Stimulated activated naive CD8-positive, alpha-beta T cell treated with anti-CD3 and anti-CD28 coated beads, Interleukin-15, Interleukin-2, amounts not matched to agents 100 ng/mL and 50 ng/mL, for 24 hours (primary cell): Measurements from ENCODE around the gene TBX19.
A peak's percentile ranks its signal among the peaks of the same experiment; 100 is the strongest.

Experiments
- H3K27ac Mint-ChIP-seq: one replicate; pipeline ENCODE4 v1.8.0; 2021; ENCODE audit warnings: mild to moderate bottlenecking, mixed read lengths
- H3K27me3 Mint-ChIP-seq: one replicate; pipeline ENCODE4 v1.8.0; 2021; ENCODE audit warnings: mixed read lengths
- H3K36me3 Mint-ChIP-seq: one replicate; pipeline ENCODE4 v1.8.0; 2021; ENCODE audit warnings: low read depth, mixed read lengths
- H3K4me1 Mint-ChIP-seq: one replicate; pipeline ENCODE4 v1.8.0; 2021; ENCODE audit warnings: low read depth, mixed read lengths
- H3K4me3 Mint-ChIP-seq: one replicate; pipeline ENCODE4 v1.8.0; 2021; ENCODE audit warnings: mild to moderate bottlenecking, mixed read lengths
- H3K9me3 Mint-ChIP-seq: one replicate; pipeline ENCODE4 v1.8.0; 2021; ENCODE audit warnings: mixed read lengths

Gene TBX19

GRCh38 chr1:168295411-168296114 lies 14.9 kb downstream of the TBX19 start:
- H3K27ac Mint-ChIP-seq = no peak overlapping the region
- H3K4me3 Mint-ChIP-seq = no peak overlapping the region
- no peaks in the 10 kb centered on the region for H3K4me1 Mint-ChIP-seq
- H3K36me3 Mint-ChIP-seq = peaks cover 3% of the 10 kb centered on the region
- no peaks in the 10 kb centered on the region for H3K9me3 Mint-ChIP-seq
- no peaks in the 10 kb centered on the region for H3K27me3 Mint-ChIP-seq

GRCh38 chr1:168297019-168297730 lies 16.5 kb downstream of the TBX19 start:
- H3K4me3 Mint-ChIP-seq = no peak overlapping the region
- H3K36me3 Mint-ChIP-seq = peaks cover 3% of the 10 kb centered on the region
- H3K27me3 Mint-ChIP-seq = no peaks in the 10 kb centered on the region
- H3K4me1 Mint-ChIP-seq = no peaks in the 10 kb centered on the region
- H3K9me3 Mint-ChIP-seq = no peaks in the 10 kb centered on the region
- no peak overlapping the region for H3K27ac Mint-ChIP-seq

- H3K36me3 Mint-ChIP-seq = peaks cover 3% of the 10 kb centered on the region
- no peak overlapping the region for H3K4me3 Mint-ChIP-seq
- no peak overlapping the region for H3K27ac Mint-ChIP-seq
- no peaks in the 10 kb centered on the region for H3K4me1 Mint-ChIP-seq
- no peaks in the 10 kb centered on the region for H3K9me3 Mint-ChIP-seq
- H3K27me3 Mint-ChIP-seq = no peaks in the 10 kb centered on the region
These were observed 17.8 kb downstream of the TBX19 start for GRCh38 chr1:168298446-168298845.

- peaks cover 5% of the 10 kb centered on the region for H3K36me3 Mint-ChIP-seq
- H3K27me3 Mint-ChIP-seq = no peaks in the 10 kb centered on the region
- H3K4me3 Mint-ChIP-seq = no peak overlapping the region
- H3K27ac Mint-ChIP-seq = no peak overlapping the region
- no peaks in the 10 kb centered on the region for H3K9me3 Mint-ChIP-seq
- H3K4me1 Mint-ChIP-seq = no peaks in the 10 kb centered on the region
These were observed 19.9 kb downstream of the TBX19 start for GRCh38 chr1:168300626-168301025.

- Mint-ChIP-seq H3K9me3 (no peaks in the 10 kb centered on the region), H3K4me1 (no peaks in the 10 kb centered on the region), H3K27me3 (no peaks in the 10 kb centered on the region), H3K36me3 (peaks cover 7% of the 10 kb centered on the region), H3K4me3 (no peak overlapping the region), H3K27ac (no peak overlapping the region)
These were observed 21.1 kb downstream of the TBX19 start for GRCh38 chr1:168301664-168302320.

- Mint-ChIP-seq H3K27me3 (no peaks in the 10 kb centered on the region), H3K4me3 (no peak overlapping the region), H3K27ac (no peak overlapping the region), H3K36me3 (peaks cover 5% of the 10 kb centered on the region), H3K4me1 (no peaks in the 10 kb centered on the region), H3K9me3 (no peaks in the 10 kb centered on the region)
These were observed 23.3 kb downstream of the TBX19 start for GRCh38 chr1:168303716-168304540.

- Mint-ChIP-seq H3K9me3 (no peaks in the 10 kb centered on the region), H3K4me1 (no peaks in the 10 kb centered on the region), H3K27ac (no peak overlapping the region), H3K36me3 (peaks cover 5% of the 10 kb centered on the region), H3K4me3 (no peak overlapping the region), H3K27me3 (no peaks in the 10 kb centered on the region)
These were observed 24.2 kb downstream of the TBX19 start for GRCh38 chr1:168304865-168305264.

GRCh38 chr1:168312718-168313604 lies 32.3 kb downstream of the TBX19 start:
- peak overlapping the region; percentile 61 for H3K27ac Mint-ChIP-seq
- H3K4me3 Mint-ChIP-seq = no peak overlapping the region
- H3K4me1 Mint-ChIP-seq = peaks cover 11% of the 10 kb centered on the region
- H3K36me3 Mint-ChIP-seq = peaks cover 5% of the 10 kb centered on the region
- H3K27me3 Mint-ChIP-seq = no peaks in the 10 kb centered on the region
- H3K9me3 Mint-ChIP-seq = no peaks in the 10 kb centered on the region

- H3K4me1 Mint-ChIP-seq = peaks cover 15% of the 10 kb centered on the region
- H3K9me3 Mint-ChIP-seq = no peaks in the 10 kb centered on the region
- H3K36me3 Mint-ChIP-seq = peaks cover 5% of the 10 kb centered on the region
- H3K4me3 Mint-ChIP-seq = no peak overlapping the region
- H3K27ac Mint-ChIP-seq = no peak overlapping the region
- H3K27me3 Mint-ChIP-seq = no peaks in the 10 kb centered on the region
These were observed 35.5 kb downstream of the TBX19 start for GRCh38 chr1:168316142-168316541.

- H3K4me1 Mint-ChIP-seq = peaks cover 15% of the 10 kb centered on the region
- H3K36me3 Mint-ChIP-seq = peaks cover 5% of the 10 kb centered on the region
- H3K9me3 Mint-ChIP-seq = no peaks in the 10 kb centered on the region
- no peaks in the 10 kb centered on the region for H3K27me3 Mint-ChIP-seq
- H3K27ac Mint-ChIP-seq = no peak overlapping the region
- H3K4me3 Mint-ChIP-seq = no peak overlapping the region
These were observed 36.6 kb downstream of the TBX19 start for GRCh38 chr1:168317309-168317708.

GRCh38 chr1:168319691-168320090 lies 39.0 kb downstream of the TBX19 start:
- Mint-ChIP-seq H3K27me3 (no peaks in the 10 kb centered on the region), H3K27ac (no peak overlapping the region), H3K9me3 (peaks cover under 1% of the 10 kb centered on the region), H3K36me3 (peaks cover 1% of the 10 kb centered on the region), H3K4me3 (no peak overlapping the region), H3K4me1 (peaks cover 4% of the 10 kb centered on the region)

GRCh38 chr1:168320149-168320548 lies 39.5 kb downstream of the TBX19 start:
- no peak overlapping the region for H3K27ac Mint-ChIP-seq
- peaks cover 3% of the 10 kb centered on the region for H3K9me3 Mint-ChIP-seq
- no peaks in the 10 kb centered on the region for H3K27me3 Mint-ChIP-seq
- H3K4me1 Mint-ChIP-seq = peaks cover 4% of the 10 kb centered on the region
- peaks cover 4% of the 10 kb centered on the region for H3K36me3 Mint-ChIP-seq
- H3K4me3 Mint-ChIP-seq = no peak overlapping the region

GRCh38 chr1:168320800-168321450 lies 40.2 kb downstream of the TBX19 start:
- no peaks in the 10 kb centered on the region for H3K27me3 Mint-ChIP-seq
- H3K36me3 Mint-ChIP-seq = peaks cover 4% of the 10 kb centered on the region
- H3K27ac Mint-ChIP-seq = no peak overlapping the region
- peaks cover 4% of the 10 kb centered on the region for H3K4me1 Mint-ChIP-seq
- H3K4me3 Mint-ChIP-seq = no peak overlapping the region
- H3K9me3 Mint-ChIP-seq = peaks cover 3% of the 10 kb centered on the region
